ENCODE data around the gene IVL.

- TF ChIP-seq ATF3 (IDR thresholded peaks at IDR 0.05) (no peak), CTCF (IDR thresholded peaks at IDR 0.05; ENCODE audit: low read depth, low read length, missing input control) (no peak), REST (IDR thresholded peaks at IDR 0.05) (no peak), ZBTB33 (IDR thresholded peaks at IDR 0.05) (no peak), MAX (IDR thresholded peaks at IDR 0.05) (no peak), TAF1 (conservative IDR thresholded peaks at IDR 0.05) (no peak), HNF4G (IDR thresholded peaks at IDR 0.05) (no peak), EGR1 (IDR thresholded peaks at IDR 0.05; ENCODE audit: low read depth in 2 of 2) (no peak), YY1 (IDR thresholded peaks at IDR 0.05) (no peak), RXRA (IDR thresholded peaks at IDR 0.05) (no peak), JUND (IDR thresholded peaks at IDR 0.05) (no peak), RAD21 (IDR thresholded peaks at IDR 0.05) (no peak), FOXA1 (IDR thresholded peaks at IDR 0.05) (no peak), GABPA (IDR thresholded peaks at IDR 0.05 in 1 of 2, conservative IDR thresholded peaks at IDR 0.05 in 1 of 2) (no peak)
Observed at GRCh38 chr1:152946248-152946647, 37.9 kb downstream of the IVL start.

Data from liver (tissue), 3 donors.